Measurements from ENCODE around the gene CREM. TPM values are rescaled to one million over a fixed set of nuclear protein-coding genes. Genes with fewer than 3 reads are reported as not detected.

Gene CREM
- total and polyA plus RNA-seq, 12 donors, result 37.8 to 91.7 (median 57.6) TPM

GRCh38 chr10:35210961-35211360 lies 84.3 kb downstream of the CREM start:
- H3K27ac ChIP-seq, result peak overlapping the region in 4 of 10 donors; percentile 7 to 74 (median 10)
- peaks cover 0 to 44% (median 15%) of the 10 kb centered on the region in 9 donors for H3K4me1 ChIP-seq
- peaks cover 0 to 56% (median 6%) of the 10 kb centered on the region in 9 donors for H3K36me3 ChIP-seq
- WGBS, 2 donors, result 80 to 83% methylated on average over 6 of the region's 6 CpGs
- DNase-seq, result no peak
- H3K9me3 ChIP-seq, result no peaks in the 10 kb centered on the region
- intact Hi-C loops (cut with DNase I), result loop anchor here in 1 of 10 donors (10.0 kb wide), 1 partner anchor 216 kb away; no protein-coding TSS in a partner anchor
- H3K4me3 ChIP-seq, result no peak overlapping the region
- TF ChIP-seq, protein P1, sequence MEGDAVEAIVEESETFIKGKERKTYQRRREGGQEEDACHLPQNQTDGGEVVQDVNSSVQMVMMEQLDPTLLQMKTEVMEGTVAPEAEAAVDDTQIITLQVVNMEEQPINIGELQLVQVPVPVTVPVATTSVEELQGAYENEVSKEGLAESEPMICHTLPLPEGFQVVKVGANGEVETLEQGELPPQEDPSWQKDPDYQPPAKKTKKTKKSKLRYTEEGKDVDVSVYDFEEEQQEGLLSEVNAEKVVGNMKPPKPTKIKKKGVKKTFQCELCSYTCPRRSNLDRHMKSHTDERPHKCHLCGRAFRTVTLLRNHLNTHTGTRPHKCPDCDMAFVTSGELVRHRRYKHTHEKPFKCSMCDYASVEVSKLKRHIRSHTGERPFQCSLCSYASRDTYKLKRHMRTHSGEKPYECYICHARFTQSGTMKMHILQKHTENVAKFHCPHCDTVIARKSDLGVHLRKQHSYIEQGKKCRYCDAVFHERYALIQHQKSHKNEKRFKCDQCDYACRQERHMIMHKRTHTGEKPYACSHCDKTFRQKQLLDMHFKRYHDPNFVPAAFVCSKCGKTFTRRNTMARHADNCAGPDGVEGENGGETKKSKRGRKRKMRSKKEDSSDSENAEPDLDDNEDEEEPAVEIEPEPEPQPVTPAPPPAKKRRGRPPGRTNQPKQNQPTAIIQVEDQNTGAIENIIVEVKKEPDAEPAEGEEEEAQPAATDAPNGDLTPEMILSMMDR (IDR thresholded peaks at IDR 0.05), result no peak
- H3K27me3 ChIP-seq, result no peaks in the 10 kb centered on the region
- ATAC-seq, result no peak

GRCh38 chr10:35211390-35211789 lies 84.7 kb downstream of the CREM start:
- intact Hi-C loops (cut with DNase I), result loop anchor here in 1 of 10 donors (10.0 kb wide), 1 partner anchor 217 kb away; no protein-coding TSS in a partner anchor
- peak overlapping the region in 4 of 10 donors; percentile 7 to 74 (median 10) for H3K27ac ChIP-seq
- no peaks in the 10 kb centered on the region for H3K9me3 ChIP-seq
- H3K27me3 ChIP-seq, result no peaks in the 10 kb centered on the region
- H3K4me3 ChIP-seq, result no peak overlapping the region
- TF ChIP-seq, protein P1 (IDR thresholded peaks at IDR 0.05), result no peak
- no peak for DNase-seq
- H3K4me1 ChIP-seq, result peaks cover 0 to 49% (median 19%) of the 10 kb centered on the region in 9 donors
- no peak for ATAC-seq
- 58 to 61% methylated on average over 7 of the region's 7 CpGs for WGBS, 2 donors
- peaks cover 0 to 55% (median 6%) of the 10 kb centered on the region in 9 donors for H3K36me3 ChIP-seq

DNA sequence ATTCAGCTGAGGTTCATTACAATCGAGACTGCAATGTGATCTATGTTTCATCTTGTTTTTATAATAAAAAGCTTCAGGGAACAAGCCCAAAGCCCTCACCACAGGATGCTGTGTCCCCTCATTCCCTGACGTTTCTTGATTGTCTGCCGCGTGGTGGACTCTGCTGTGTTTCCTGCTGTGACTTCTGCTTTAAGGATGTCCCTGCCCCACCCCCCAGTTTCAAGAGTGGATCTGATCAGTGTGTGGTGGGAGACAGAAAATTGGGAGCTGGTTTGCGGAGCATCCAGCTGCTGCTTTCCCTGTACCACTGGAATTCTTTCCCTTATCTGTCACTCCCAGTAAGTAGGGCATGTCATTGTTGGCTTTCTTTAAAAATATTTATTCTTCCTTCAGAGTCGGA lies 86.2 kb downstream of the CREM start:
- intact Hi-C loops (cut with DNase I), result loop anchor here in 1 of 10 donors (10.0 kb wide), 1 partner anchor 218 kb away; no protein-coding TSS in a partner anchor
- ATAC-seq (peak in 1 of 8 donors; percentile 19), DNase-seq (no peak)
- H3K9me3 ChIP-seq, result no peaks in the 10 kb centered on the region
- H3K36me3 ChIP-seq, result peaks cover 0 to 41% (median 3%) of the 10 kb centered on the region in 9 donors
- WGBS, 2 donors, result 53% methylated on average over 6 of the region's 6 CpGs
- TF ChIP-seq, protein P1 (IDR thresholded peaks at IDR 0.05), result no peak
- peaks cover 0 to 63% (median 30%) of the 10 kb centered on the region in 9 donors for H3K4me1 ChIP-seq
- H3K27ac ChIP-seq, result peak overlapping the region in 1 of 10 donors; percentile 74
- no peaks in the 10 kb centered on the region for H3K27me3 ChIP-seq
- no peak overlapping the region for H3K4me3 ChIP-seq

DNA sequence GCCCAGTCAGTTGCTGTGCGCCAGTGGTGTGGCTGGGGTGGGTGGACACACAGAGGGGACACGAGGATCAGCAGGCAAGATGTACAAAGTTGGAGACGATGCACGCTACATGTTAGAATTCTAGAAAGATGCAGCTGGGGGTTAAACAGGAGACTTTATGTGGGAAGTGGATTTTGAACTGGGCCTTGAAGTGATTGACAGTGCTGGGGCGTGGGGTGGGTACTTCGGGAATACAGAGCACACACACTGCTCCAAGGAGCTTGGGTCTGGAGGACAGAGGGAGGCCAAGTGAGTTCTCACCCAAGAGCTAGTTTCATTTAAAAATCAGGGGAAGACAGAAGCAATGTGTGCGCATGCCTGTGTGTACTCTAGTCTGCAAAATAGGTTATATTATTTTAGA lies 87.1 kb downstream of the CREM start:
- no peak overlapping the region for H3K4me3 ChIP-seq
- H3K27me3 ChIP-seq, result no peaks in the 10 kb centered on the region
- H3K27ac ChIP-seq, result peak overlapping the region in 1 of 10 donors; percentile 5
- no peak for ATAC-seq
- peaks cover 3 to 66% (median 31%) of the 10 kb centered on the region in 9 donors for H3K4me1 ChIP-seq
- peaks cover 0 to 32% (median 0%) of the 10 kb centered on the region in 9 donors for H3K36me3 ChIP-seq
- TF ChIP-seq, protein P1 (IDR thresholded peaks at IDR 0.05), result no peak
- intact Hi-C loops (cut with DNase I), result loop anchor here in 2 of 10 donors (2.0 to 10.0 kb wide), 2 partner anchors 17 to 219 kb away; no protein-coding TSS in a partner anchor
- no peak for DNase-seq
- H3K9me3 ChIP-seq, result no peaks in the 10 kb centered on the region
- 96% methylated on average over 7 of the region's 7 CpGs for WGBS, 2 donors

All from heart right ventricle (tissue), 16 donors.